Fibroblast of gingiva (primary cell): ENCODE measurements around the gene ISG20L2.

ENCODE experiments used
- DNase-seq: peaks from one replicate; pipeline ENCODE4 v3.0.0-alpha.2; 2011; ENCODE audit warnings: low read depth

The ISG20L2 gene

DNA sequence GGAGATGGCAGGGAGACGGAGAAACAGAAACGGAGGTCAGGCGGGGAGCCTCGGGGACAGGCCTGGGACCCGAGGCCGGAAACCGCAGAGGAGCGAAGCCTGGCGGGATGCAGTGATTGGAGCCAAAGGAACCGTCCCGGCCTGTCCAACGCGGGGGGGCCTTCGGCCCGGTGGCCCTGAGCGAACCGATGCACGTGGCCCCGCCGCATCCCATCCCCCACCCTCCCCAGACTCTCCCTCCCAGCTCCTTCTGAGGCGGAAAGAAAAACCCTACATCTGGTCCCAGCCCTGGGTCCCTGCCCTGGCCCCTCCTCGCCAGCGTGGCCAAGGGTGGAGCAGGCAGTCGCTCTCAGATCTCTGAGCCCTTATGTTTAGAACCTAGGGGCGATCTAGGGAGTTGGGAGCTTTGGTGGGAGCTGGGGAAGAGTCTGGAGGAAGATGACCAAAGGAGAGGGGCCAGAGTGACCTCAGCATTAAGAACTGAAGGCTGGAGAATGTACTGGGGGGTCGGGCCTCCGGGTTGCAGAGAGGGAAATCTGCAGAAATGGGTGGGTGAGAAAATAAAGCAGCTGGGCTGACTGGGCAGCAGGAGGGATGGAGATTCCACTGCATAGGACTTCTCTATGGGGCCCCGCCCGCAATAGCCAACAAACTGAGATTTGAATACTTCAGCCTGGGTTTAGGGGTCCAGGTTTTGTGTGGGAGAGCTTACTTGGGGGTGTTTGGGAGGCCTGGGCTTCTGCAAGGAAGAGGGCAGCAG is 21.7 kb downstream of the ISG20L2 start:
- peak; percentile 92 for DNase-seq

DNA sequence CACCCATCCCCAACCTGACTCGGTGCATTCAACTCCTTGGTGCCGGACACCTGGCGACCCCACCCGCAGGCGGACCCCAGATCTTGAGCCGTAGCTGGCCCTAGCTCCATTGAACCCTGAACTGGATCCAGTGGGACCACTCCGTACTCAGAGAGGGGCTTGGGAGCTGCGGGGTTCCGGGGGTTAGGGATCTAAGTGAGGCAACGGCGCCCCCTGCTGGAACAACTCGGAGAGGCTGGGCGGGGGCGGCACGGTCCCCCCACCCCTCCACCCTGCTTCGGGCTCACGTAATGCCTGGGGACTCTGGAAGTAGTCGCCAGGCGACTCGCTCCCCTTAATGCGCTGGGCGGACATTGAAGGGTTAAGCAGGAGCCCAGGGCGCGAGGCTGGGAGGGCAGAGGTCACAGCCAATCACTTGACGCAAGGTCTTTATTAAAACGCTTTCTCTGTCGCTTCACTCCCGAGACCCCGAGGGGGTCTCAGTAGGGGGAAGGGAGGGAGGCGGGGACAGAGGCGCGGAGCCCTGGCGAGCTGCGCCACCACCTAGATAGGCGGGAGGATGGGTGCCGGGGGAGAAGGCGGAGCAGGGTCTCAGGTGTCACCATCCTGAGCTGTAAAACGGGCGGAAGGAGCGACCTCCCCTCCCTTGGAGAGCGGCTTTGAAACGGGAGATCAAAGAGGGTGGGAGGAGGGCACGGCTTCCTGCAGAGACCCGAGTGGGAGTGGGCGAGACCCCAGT is 22.5 kb downstream of the ISG20L2 start:
- peak; percentile 69 for DNase-seq

DNA sequence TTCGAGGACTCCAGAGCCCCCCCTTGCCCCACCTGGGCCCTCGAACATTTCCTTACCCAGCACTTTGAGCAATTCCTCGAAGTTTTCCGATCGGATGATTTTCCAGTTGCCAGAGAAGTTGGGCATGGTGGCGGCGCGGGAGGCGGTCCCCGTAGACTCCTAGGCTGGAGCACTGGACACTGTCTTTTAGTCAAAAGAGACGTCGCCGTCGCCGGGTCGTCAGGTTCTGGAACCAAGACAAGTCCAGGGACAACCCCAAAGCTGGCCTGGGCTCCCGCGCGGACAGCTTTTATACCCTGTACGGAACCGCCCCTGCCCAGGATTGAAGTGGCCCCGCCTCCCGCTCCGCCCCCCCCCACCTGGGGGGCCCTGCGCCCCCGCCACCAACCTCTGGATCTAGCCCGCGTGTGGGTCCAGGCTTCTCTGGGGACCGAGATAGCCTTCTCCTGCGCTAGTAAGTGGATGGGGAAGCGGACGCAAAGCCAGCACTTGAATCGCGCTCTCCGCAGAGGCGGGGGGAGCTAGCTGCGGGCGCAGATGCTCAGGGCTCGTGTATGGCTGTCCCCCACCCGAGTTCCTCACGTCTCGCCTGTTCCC is 23.1 kb downstream of the ISG20L2 start, which contains the start of gene CRABP2:
Gene CRABP2, minus strand, starts transcription at position 263 of the 597 bp plus-strand sequence. Its CDS starts 137 bp downstream, at position 126.
- DNase-seq: peak; percentile 40

DNA sequence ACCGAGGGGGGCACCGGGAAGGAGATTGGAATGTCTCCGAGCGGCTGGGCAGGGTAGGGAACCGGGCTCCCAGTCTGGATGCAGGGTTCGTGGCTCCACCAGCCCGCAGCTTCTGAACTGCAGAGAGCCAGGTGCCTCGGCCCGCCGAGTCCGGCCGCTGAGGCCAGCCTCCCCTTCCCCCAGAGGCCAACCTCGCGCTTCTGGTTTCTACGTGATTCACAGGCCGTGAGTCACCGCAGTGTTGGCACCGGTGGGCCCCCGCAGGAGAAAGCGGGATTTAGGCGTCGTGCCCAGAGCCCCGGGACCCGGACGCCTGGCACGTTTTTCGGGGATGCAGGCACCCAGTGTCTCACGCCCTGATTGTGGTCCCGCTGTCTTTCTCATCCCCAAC is 23.6 kb downstream of the ISG20L2 start:
- DNase-seq: peak; percentile 50

DNA sequence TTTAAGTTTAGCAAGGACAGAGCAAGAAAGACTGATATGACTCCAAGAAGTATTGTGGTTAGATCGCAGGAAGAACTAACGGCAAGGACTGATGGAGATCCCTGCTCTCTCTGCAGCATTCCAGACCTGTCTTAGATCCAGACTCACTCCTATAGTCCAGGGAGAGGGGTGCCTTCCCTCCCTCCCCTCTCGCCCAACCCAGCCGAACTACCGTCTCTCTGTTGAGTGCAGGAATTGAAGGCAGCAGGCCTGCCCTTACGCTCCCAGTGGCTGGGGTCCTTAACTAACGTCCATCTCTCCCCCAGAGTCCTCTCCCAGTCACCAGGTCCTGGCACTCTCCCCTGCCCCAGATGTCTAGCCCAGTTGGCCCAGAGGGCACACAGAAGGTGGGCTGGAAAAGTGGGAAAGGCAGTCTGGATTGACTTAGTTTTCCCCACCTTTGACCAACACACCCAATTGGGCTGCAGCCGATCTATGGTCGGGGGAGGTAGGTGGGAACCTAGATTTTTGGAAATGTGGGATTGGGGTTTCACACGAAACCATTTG is 24.3 kb downstream of the ISG20L2 start:
- DNase-seq: no peak

DNA sequence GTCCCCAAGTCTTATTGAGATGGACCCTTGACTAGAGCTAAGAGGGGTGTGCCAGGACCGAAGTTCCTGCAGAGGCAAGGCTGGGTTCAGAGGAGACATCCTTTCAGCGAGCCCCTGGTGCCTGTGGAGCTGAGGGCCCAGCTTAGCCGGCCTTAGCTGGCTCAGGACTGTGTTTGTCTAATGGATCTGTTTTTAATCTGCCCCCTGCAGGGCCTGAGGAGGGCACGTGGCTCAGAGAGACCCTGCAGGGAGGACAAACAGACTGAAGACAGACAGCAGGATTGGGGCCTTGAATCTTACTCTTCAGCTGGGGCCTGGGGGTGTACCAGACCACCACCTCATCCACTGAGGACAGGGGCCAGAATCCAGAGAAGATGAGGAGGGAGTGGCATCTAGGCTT is 24.8 kb downstream of the ISG20L2 start:
- no peak for DNase-seq

DNA sequence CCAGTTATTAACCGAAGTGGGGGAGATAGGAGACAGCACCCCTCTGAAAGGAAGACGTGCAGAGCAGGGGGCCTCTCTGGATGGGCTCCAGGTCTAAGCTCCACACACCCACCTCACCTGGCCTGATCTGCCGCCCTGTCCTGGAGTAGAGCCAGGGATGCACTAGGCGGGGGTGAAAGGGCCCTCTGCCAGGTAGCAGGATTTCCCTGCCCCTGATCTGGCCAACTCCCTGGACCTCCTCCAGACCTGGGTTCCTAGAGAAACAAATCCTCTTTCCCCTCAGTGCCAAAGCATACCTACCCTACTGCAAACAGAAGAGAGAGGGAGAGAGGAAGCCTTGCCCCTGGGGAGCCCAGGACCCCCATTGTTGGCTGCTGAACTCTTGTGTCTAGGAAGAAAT is 25.2 kb downstream of the ISG20L2 start:
- no peak for DNase-seq

DNA sequence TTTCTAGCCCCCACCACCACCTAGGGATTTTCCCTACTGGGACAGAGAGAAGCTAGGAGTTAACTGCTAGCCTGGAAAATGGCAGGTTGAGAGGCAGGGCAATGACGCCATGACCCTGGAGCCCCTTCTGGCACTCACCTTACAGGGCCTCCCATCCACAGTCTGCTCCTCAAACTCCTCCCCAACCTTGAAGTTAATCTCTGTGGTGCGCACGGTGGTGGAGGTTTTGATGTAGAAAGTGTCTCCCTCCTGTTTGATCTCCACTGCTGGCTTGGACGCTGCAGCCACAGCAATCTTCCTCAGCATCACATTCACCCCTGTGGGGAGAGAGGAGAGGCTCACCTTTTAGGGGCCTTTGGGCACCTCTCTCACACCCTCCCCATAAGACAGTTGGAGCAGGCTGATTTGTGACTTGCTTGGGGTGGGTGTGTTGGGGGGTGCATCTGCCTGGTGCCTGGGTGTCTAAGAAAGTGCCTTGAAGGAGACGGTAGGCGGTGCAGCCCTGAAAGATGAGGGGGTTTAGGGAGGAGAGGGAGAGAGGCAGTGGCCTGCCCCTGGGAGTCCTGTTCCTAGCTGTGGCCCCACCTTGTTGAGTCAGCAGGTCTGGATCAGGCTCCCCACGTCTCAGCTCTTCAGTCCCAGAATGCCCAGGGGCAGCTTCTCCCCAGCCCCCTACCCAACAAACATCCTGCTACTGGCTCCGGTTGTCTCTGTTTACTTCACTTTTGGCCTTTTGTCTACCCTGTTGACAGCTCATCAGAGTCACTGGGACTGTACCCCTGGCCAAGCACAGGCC is 27.6 kb downstream of the ISG20L2 start:
- no peak for DNase-seq

DNA sequence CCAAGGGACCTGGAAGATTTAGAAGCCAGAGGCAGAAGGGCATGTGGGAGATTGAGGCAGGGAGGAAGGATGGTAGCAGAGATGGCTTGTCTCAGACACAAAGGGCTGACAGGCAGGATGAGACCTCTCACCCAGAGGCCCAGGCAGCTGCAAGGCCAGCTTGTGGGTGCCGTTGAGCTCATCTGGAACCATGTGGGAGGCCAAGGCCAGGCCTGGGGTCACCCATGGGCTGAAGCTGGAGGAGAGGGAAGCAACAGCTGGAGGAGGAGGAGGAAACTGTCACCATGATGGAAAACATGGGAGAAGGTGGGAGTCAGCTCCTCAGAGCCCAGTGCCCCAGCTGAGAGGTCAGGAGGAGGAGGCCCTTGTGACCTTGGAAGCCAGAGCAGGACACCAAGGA is 29.6 kb downstream of the ISG20L2 start:
- no peak for DNase-seq

DNA sequence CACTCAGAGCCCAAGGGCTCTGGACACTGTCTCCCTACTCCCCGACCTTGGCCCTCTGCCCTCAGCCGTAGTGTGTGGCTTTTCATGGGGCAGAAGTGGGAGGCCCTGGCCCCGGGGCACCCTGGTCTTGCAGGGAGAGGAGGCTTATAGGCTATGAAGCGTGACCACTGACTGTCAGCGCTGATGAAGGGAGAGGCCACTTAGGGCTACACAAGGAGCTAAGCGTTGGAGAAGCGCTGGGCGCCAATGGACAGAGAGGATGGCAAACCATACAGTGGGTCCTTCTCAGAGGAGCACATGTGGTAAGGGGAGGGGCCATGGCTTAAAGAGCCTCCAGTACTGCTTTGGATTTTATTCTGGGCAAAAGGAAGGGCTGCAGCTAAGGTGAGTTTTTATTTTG is 31.1 kb downstream of the ISG20L2 start:
- DNase-seq: no peak

DNA sequence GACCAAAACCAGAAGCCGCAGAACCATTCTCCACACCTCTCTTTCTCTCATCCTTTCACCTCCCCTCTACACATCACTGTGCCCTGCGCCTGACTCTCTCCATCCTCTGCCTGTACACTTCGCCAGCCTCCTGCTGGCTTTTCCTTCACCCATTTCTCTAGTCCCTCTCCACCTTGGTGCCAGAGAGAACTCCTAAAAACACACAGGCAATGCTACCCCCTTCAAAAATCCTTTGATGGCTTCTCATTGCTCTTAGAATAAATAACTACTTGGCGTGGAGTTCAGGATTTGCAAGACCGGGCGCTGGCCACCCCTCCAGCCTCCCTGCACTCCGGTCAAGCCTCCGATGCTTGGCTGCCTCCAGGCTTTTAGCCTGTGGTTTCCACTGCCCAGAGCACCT is 31.8 kb downstream of the ISG20L2 start:
- no peak for DNase-seq

DNA sequence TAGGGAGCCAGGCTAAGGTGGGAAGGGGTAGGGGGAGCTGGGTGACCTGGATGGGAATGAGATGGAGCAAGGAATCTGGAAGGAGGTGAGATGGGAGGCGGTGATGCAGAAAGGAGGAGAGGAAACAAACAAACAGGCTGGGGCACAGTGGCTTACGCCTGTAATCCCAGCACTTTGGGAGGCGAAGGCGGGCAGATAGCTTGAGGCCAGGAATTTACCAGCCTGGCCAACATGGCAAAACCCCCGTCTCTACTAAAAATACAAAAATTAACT is 33.9 kb downstream of the ISG20L2 start:
- DNase-seq: no peak

DNA sequence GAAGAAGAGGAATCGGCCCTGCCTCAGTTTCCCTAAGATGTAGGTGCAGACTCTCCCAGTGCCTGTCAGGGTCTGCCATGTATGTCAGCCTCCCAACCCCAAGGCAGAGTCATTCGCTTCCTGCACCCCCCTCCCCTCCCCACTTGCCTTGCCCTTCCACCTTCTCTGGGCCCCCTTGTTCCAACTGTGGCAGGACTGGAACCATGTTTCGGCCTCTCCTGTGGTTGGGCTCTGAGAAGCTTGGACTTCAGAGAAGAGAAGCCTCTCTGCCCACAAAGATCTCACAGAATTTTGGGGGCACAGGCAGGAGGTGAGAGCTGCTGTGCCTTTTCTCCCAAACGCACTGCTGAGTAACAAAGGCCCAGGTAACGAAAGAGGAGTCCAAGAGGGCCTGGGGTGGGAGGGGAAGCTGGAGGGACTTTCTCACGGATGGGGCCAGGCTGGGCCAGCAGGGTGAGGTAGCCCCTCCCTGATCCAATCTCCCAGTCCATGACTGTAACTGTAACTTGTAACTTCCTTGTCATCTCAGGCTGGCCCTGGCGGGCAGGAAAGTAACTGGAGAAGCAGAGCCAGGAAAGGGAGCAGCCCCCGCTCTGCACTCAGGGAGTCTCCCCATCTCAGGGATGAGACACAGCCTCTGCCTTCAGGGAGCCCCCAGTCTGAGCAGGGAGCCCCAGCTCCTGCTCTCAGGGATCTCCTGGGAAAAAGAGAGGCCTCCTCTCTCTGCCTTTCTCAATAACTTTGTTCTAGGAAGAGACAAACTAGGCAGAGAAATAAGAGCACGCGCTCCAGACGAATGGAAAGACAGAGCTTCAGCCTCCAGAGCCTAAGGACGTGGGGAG is 34.5 kb downstream of the ISG20L2 start:
- no peak for DNase-seq

DNA sequence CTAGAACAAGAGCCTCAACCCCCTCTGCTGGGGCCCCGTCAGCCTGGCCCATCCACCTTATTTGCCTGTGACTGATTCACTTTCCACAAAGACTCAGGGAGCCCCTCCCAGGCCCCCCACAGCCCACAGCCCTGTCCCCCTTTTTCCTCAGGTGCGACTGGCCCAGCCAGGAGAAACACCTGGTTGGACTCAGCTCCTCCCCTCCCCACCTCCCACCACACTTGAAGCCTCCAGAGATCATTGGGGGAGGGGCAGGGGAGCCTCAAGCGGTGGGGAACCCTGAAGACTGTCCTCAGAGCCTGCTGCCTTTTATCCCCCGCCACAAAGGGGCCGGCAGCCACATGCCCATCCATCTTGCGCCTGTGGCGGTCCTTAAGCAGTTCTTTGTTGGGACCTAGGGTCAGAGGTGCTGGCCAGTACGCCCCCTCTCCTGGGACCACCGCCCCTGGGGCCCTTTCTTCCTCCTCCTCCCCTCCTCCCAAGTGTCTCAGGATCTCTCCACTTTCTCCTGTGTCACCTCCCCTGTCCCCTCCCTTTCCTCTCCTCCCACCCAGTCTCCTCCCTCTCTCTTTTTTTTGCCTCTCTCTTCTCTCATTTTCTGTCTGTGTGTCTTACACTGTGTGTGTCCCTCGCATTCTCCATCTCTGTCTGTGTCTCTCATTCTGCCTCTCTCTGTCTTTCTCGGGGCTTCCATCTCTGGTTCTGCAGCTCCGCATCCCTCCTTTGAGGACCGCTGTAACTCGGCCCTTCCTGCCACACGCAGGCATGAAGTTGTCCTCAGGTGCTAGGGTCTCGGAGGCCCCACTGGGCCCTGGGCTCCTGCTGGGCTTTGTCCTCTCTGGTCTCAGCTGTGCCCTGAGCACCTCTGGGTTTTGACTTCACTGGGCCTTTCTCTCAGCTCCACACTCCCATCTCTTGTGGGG is 35.4 kb downstream of the ISG20L2 start:
- DNase-seq: no peak

DNA sequence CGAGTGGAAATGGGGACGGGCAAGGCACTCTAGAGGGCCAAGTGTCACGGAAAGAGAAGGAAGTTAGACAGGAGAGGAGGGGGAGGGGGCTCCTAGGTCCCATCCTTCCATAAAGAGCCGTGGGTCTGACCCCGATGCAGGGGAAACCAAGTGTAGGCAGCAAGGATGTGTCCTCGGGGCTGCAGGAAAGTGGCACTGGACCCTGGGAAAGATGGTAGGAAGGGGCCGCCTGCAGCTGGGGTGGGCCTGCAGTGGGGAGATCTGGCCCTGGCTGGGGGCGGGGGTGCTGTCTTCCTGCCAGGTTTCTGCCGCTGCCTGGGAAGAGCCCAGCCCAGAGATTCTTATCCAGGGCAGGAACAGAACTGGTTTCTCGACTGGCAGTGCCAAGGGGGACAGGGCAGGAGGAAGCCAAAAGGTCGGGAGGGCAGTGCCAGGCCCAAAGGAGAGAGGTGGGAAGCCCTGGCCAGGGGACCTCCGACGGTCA is 36.1 kb downstream of the ISG20L2 start:
- no peak for DNase-seq

DNA sequence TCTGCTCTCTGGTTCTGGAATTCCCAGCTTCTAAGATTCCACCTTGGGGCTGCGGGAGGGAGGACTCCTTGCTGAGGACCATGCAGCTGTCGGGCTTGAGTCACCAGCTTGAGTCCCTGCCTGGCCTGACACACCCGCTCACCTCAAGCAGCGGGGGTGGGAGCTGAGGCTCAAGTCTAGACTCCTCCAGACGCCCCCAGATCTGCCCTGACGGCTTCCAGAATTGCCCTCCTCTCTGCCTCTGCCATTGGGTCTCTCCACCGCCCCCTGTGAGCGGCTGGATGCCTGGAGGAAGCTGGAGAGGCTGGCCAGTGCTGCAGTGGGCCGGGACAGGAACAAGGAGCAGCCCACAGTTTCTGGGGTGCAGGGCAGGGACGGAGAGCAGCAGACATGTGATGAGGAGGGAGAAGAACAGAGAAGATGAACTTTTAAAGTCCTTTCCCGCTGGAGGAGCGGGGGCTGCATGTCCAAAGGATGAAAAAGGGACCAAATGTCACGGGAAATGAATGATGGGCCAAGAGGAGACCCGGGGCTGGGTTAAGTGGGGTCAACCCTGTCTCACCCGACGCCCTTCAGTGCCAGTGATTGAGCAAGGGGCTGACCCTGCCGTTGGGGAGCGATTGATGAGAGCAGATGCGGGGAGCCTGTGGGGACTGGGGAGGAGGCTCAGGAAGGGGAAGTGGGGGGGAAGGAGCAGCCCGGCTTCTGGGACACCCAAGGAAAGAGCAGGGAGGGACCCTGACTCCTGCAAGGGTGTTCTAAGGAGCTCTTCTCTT is 36.7 kb downstream of the ISG20L2 start:
- DNase-seq: no peak

DNA sequence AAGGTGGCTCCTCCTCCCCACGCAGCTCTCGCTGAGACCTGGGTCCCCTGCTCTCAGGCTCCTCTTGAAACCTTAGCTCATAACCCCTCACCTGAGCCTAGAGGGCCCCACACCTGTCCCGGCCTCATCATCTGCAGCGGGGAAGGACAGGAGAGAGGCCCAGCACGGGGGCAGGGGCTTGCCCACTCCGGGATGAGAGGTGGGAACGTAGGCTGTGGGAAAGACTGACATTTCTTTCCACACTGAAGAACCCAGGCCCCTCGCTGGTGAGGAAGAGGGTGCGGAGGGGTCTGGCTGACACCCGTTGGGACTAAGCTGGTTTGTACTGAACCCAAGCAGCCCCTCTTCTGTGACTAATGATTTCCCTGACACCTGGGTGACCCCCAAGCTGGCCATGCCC is 37.4 kb downstream of the ISG20L2 start:
- no peak for DNase-seq

DNA sequence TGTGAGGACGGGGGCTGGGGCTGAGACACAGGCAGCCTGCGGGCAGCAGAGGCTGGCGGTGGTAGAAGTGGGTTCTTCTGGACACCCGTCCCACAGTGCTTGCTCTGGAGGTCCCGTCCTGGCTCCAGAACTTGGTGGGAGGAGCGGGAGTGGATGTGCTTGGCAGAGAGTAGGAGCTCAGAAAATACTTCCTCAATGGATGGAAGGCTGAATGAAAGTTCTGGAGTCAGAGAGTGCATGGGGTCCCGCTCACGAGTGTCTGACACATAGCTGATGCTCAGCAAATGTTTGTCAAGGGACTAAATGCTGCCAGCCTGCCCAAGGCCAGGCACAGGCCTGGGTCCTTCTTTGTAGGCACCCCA is 37.9 kb downstream of the ISG20L2 start:
- DNase-seq: no peak

DNA sequence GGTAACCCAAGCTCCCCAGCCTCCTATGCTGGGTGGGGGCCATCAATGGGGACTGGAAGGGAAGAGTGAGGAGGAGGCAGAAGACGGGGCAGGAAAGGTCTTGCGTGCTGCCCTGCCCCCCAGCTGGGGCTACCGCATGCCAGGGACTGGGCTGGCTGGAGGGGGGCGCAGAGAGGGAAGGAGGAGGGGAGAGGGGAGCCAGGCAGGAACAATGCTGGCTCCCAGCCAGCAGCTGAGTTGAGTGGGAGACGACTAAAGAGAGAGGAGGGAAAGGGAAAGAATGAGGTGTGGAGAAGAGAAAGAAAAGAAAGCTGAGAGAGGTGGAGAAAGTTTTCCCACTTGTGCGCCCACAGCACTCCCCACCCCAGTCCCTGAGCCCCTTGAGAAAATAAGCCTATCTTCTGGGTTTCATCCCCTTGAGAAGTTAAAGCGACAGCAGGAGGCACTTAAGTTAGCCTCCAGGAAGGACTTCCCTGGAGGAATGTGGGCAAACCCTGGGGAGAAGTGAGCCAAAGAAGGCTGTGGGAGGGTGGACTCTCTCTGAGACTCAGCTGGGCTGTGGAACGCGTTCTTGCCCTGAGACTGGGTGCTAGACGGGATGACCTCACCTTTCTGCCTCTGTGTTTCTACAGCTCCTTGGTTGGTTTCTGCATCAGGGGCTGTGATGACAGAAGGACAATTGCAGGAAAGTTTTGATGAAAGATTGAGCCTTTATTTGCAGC is 38.5 kb downstream of the ISG20L2 start:
- DNase-seq: no peak
